Measurements from ENCODE around the gene RAB11A.
"Not testable (repeated sequence)": the region's sequence is repeated elsewhere in the genome, so short reads cannot be mapped to it uniquely, and the experiment has no call there.

- TF ChIP-seq EZH2phosphoT487 (IDR thresholded peaks at IDR 0.05; ENCODE audit: borderline replicate concordance); CTCF (conservative IDR thresholded peaks at IDR 0.05; ENCODE audit: low read length): not testable (repeated sequence)
Measured at GRCh38 chr15:65872596-65872995, 3.3 kb downstream of the RAB11A start.
